ENCODE data around the gene ZNF71.

The ZNF71 gene

DNA sequence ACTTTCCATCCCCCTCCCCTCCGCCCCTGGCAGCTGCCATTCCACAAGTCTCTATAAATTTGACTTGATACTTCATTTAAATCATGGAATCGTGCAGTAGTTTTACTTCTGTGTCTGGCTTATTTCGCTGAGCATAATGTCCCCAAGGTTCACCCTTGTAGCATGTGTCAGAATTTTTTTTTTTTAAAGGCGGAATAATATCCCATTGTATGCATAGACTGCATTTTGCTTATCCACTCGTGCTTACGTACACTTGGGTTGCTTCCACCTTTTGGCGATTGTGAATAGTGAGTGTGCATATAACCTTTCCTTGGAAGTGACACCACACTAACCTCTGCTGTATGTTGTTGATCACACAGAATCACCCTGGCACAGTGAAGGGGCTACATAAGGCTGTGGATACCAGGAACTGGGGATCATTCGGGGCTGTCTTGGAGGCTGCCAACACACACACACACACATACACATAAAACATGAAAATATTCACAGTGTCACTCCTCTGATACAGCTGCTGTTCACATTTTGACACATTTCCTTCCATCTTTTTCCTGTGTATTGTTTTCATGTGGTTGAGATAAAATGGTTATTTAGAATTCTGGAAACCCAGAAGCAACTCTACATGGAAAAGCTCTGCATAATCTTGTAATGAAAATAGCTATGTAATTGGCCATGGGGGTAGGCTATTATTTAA lies 13.3 kb downstream of the ZNF71 start:
- no peak for ATAC-seq
- H3K27ac Mint-ChIP-seq, result no peak overlapping the region
- peaks cover 29% of the 10 kb centered on the region for H3K9me3 Mint-ChIP-seq
- H3K36me3 Mint-ChIP-seq, result peaks cover 7% of the 10 kb centered on the region
- peaks cover 11% of the 10 kb centered on the region for H3K4me1 Mint-ChIP-seq
- no peak for DNase-seq (ENCODE audit: low spot score in 2 of 2)
- H3K4me3 Mint-ChIP-seq, result no peak overlapping the region

DNA sequence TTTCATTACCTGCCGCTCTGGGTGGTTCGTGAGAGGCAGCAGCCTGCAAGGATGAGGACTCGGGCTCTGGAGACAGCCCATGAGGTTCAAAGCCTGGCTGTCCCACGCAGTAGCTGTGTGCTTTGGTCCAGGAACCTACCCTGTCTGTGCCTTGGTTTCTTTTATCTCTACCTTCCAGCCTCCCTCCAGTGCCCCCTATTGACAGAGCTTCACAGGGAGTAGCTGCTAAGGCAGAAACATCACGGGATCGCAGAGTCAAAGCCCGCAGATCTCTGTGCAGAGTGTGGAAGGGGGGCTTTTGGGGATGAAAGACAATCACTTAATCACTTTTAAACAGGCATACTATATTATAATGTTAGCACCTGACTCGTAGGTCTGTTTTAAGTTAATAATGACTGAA lies 16.2 kb downstream of the ZNF71 start:
- DNase-seq (ENCODE audit: low spot score in 2 of 2) (no peak), ATAC-seq (no peak)
- Mint-ChIP-seq H3K27ac (no peak overlapping the region), H3K4me1 (peaks cover 11% of the 10 kb centered on the region), H3K36me3 (peaks cover 25% of the 10 kb centered on the region), H3K9me3 (peaks cover 33% of the 10 kb centered on the region), H3K4me3 (no peak overlapping the region)

DNA sequence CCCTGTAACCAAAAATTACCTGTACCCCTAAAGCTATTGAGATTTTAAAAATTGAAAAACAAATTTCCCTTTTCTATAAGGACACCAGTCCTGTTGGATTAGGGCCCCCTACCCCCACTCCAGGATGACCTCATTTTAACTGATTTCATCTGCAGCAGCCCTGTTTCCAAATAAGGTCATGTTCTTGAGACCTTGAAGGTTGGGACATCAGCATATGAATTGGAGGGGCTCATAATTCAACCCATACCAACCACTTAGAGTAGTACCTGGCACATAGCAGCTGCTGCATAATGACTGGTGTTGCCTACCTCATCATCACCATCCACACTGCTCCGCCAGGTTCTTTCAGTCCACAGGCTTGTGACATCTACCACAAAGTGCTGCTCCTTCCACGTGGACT lies 17.6 kb downstream of the ZNF71 start:
- H3K27ac Mint-ChIP-seq, result no peak overlapping the region
- peaks cover 17% of the 10 kb centered on the region for H3K4me1 Mint-ChIP-seq
- H3K9me3 Mint-ChIP-seq, result peaks cover 38% of the 10 kb centered on the region
- no peak overlapping the region for H3K4me3 Mint-ChIP-seq
- H3K36me3 Mint-ChIP-seq, result peaks cover 25% of the 10 kb centered on the region
- ATAC-seq, result no peak
- no peak for DNase-seq (ENCODE audit: low spot score in 2 of 2)

DNA sequence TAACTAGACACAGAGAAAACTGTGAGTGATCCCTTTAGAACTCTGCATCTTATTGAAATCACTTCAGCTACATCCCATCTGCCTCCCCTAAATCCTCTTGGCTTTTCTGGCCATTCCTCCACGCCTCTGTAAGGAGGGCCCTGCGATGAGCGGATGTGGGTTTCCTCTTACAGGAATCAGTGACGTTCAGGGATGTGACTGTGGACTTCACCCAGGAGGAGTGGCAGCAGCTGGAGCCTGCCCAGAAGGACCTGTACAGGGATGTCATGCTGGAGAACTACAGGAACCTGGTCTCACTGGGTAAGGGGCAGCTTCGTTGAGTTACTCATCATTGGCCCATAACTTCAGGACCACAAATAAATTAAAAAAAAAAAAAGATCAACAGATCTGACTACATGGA lies 18.5 kb downstream of the ZNF71 start:
- DNase-seq (ENCODE audit: low spot score in 2 of 2) (no peak), ATAC-seq (no peak)
- Mint-ChIP-seq H3K4me1 (peaks cover 17% of the 10 kb centered on the region), H3K36me3 (peaks cover 25% of the 10 kb centered on the region), H3K27ac (no peak overlapping the region), H3K4me3 (no peak overlapping the region), H3K9me3 (peaks cover 35% of the 10 kb centered on the region)

DNA sequence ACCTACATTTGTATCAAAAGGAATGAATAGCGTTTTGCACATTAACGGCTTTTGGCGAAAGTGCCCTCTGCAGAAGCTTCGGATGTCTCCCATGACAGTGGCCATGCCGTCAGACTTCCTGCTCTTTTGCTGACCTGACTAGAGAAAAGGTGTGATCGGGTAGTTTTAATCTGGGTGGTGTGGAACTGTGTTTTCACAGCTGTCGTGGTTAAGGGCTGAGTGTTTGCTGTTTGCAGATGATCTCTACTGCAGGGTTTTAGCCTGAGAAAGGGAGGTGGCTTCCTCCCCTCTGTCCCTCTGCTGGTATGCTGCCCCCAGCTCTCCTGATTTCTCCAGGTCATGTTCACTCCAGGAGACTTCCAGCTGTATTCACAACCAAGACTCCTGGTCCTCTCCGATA lies 22.4 kb downstream of the ZNF71 start:
- Mint-ChIP-seq H3K4me3 (no peak overlapping the region), H3K27ac (no peak overlapping the region), H3K9me3 (peaks cover 29% of the 10 kb centered on the region), H3K4me1 (peaks cover 12% of the 10 kb centered on the region), H3K36me3 (peaks cover 36% of the 10 kb centered on the region)
- DNase-seq (ENCODE audit: low spot score in 2 of 2) (no peak), ATAC-seq (no peak)

DNA sequence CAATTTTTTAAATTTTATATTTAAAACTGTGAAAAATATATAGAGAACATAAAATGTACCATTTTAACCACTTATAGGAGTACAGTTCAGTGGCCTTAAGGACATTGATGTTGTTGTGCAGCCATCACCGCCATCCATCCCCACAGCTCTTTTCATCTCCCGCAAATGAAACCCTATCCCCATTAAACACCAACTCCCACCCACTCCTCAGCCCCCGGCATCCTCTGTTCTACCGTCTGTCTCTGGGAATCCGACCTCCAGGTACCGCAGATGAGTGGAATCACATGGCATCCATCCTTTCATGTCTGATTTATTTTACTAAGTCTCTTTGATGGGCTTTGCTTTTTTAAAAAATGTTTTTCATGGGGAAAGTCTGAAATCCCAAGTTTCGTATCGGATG lies 24.0 kb downstream of the ZNF71 start:
- H3K4me1 Mint-ChIP-seq, result peaks cover 5% of the 10 kb centered on the region

DNA sequence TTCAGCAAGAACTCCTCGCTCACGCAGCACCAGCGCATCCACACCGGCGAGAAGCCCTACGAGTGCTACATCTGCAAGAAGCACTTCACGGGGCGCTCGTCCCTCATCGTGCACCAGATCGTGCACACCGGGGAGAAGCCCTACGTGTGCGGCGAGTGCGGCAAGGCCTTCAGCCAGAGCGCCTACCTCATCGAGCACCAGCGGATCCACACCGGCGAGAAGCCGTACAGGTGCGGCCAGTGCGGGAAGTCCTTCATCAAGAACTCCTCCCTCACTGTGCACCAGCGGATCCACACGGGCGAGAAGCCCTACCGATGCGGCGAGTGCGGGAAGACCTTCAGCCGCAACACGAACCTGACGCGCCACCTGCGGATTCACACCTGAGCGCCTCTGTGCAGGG lies 27.3 kb downstream of the ZNF71 start:
- Mint-ChIP-seq H3K9me3 (peaks cover 8% of the 10 kb centered on the region), H3K4me3 (no peak overlapping the region), H3K27ac (no peak overlapping the region), H3K4me1 (no peaks in the 10 kb centered on the region), H3K36me3 (peaks cover 31% of the 10 kb centered on the region)
- no peak for ATAC-seq
- DNase-seq (ENCODE audit: low spot score in 2 of 2), result no peak

More for the DNA sequence above, 24.0 kb downstream of the ZNF71 start:
- H3K4me3 Mint-ChIP-seq, result no peak overlapping the region
- DNase-seq (ENCODE audit: low spot score in 2 of 2) (no peak), ATAC-seq (no peak)
- no peak overlapping the region for H3K27ac Mint-ChIP-seq
- H3K36me3 Mint-ChIP-seq, result peaks cover 36% of the 10 kb centered on the region
- H3K9me3 Mint-ChIP-seq, result peaks cover 20% of the 10 kb centered on the region

DNA sequence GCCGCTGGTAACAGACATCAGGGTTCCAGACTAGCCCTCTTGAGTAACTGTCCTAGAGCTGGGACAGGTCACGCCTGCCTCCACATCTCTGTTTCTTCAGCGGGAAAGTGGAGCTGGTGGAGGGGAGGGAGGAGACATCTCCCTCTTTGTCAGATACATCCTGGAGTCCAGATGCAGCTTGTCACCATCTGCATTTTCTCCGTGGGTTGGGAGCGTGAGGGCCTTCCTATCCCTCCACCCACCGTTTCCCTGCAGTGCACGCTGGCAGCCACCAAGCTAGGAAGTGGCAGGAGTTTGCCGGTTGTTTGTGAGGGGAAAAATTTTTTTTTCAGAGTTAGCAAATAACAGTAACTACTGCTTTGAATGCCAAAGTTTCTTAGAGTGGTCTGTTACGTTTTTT lies 27.9 kb downstream of the ZNF71 start:
- H3K27ac Mint-ChIP-seq, result no peak overlapping the region
- no peaks in the 10 kb centered on the region for H3K4me1 Mint-ChIP-seq
- DNase-seq (ENCODE audit: low spot score in 2 of 2), result no peak
- no peak for ATAC-seq
- H3K36me3 Mint-ChIP-seq, result peaks cover 34% of the 10 kb centered on the region
- H3K9me3 Mint-ChIP-seq, result peaks cover 11% of the 10 kb centered on the region
- no peak overlapping the region for H3K4me3 Mint-ChIP-seq

DNA sequence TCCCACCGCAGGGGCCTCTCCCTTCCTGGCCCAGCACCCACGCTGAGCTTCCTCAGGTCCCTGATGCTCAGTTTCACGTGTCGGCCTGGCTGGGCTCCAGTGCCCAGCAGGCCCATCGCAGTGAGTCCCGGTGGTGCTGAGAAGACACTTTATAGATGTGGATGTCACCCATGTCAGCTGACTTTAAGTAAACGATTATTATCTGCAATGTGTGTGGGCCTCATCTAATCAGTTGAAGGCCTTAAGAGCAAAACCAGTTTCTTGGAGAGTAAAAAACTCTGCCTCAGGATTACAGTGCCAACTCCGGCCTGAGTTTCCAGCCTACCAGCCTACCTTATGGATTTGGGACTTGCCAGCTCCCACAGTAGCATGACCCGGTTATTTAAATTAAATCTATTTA lies 30.6 kb downstream of the ZNF71 start:
- ATAC-seq, result no peak
- H3K9me3 Mint-ChIP-seq, result peaks cover 17% of the 10 kb centered on the region
- no peak overlapping the region for H3K27ac Mint-ChIP-seq
- H3K4me1 Mint-ChIP-seq, result no peaks in the 10 kb centered on the region
- H3K4me3 Mint-ChIP-seq, result no peak overlapping the region
- DNase-seq (ENCODE audit: low spot score in 2 of 2), result no peak
- H3K36me3 Mint-ChIP-seq, result peaks cover 34% of the 10 kb centered on the region

DNA sequence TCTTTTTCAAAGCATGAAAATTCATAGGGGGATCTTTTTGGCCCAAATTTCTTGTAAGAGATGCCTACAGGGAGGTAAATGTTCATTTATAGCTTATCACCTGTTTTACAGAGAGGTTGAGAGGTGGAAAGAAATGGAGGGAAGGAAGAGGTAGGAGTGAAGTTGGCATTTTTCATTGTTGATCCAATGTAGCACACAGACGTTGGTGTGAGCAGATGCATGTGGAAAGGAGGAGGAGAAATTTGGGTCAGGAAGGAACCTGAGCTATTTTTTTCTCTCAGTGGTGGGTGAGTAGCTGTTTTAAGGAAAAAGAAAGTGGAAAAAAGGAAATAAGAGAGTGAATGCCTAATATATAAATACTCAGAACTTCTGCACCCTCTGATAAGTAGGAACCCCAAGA lies 37.9 kb downstream of the ZNF71 start:
- Mint-ChIP-seq H3K36me3 (no peaks in the 10 kb centered on the region), H3K4me3 (no peak overlapping the region), H3K27ac (no peak overlapping the region), H3K4me1 (no peaks in the 10 kb centered on the region), H3K9me3 (peaks cover 25% of the 10 kb centered on the region)
- no peak for ATAC-seq
- no peak for DNase-seq (ENCODE audit: low spot score in 2 of 2)

DNA sequence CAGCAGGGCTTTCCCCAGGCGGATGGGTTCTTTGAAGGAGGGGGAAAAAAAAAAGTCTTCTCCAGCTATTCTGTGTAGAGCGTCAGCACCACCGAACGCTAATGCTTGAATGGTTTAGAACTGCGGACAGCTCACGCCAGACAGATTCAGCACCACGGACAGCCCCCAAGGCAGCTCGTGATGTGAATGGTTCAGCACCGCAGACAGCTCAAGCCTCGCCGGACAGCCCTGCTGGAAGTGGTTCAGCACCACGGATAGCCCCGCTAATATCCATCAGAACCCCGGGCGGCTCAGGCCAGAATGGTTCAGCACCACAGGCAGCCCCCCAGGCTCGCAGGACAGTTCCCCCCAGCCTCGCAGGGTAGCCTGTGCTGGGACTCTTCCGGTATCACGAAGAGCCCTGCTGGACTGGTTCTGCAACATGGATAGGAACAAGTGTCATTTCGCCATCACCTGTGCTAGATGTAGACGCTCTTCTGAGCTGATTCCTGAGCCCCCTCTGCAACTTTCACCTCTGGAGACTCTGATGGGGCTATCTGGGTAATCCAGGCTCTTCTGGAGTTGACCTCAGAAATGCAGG lies 43.0 kb downstream of the ZNF71 start:
- DNase-seq (ENCODE audit: low spot score in 2 of 2) (peak; percentile 6 to 59), ATAC-seq (no peak)
- Mint-ChIP-seq H3K9me3 (peaks cover 31% of the 10 kb centered on the region), H3K36me3 (no peaks in the 10 kb centered on the region), H3K27ac (no peak overlapping the region), H3K4me3 (no peak overlapping the region), H3K4me1 (no peaks in the 10 kb centered on the region)

DNA sequence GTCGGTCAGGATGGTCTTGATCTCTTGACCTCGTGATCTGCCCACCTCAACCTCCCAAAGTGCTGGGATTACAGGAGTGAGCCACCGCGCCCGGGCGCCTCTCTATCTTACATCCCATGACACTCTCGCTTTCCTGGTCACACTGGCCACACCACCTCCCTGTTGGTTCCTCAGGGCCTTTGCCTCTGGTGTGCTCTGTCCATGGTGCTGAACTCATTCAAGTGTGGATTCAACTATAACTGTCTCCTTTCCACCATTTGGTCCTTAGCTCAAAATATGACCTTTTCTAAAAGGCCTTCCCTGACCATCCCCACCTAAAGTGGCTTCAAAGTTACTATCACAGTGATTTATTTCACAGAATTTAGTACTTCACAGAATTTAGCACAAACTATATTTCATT lies 44.1 kb downstream of the ZNF71 start:
- H3K36me3 Mint-ChIP-seq, result no peaks in the 10 kb centered on the region
- peaks cover 28% of the 10 kb centered on the region for H3K9me3 Mint-ChIP-seq
- H3K4me1 Mint-ChIP-seq, result no peaks in the 10 kb centered on the region
- no peak overlapping the region for H3K27ac Mint-ChIP-seq
- no peak overlapping the region for H3K4me3 Mint-ChIP-seq
- no peak for DNase-seq (ENCODE audit: low spot score in 2 of 2)
- no peak for ATAC-seq

DNA sequence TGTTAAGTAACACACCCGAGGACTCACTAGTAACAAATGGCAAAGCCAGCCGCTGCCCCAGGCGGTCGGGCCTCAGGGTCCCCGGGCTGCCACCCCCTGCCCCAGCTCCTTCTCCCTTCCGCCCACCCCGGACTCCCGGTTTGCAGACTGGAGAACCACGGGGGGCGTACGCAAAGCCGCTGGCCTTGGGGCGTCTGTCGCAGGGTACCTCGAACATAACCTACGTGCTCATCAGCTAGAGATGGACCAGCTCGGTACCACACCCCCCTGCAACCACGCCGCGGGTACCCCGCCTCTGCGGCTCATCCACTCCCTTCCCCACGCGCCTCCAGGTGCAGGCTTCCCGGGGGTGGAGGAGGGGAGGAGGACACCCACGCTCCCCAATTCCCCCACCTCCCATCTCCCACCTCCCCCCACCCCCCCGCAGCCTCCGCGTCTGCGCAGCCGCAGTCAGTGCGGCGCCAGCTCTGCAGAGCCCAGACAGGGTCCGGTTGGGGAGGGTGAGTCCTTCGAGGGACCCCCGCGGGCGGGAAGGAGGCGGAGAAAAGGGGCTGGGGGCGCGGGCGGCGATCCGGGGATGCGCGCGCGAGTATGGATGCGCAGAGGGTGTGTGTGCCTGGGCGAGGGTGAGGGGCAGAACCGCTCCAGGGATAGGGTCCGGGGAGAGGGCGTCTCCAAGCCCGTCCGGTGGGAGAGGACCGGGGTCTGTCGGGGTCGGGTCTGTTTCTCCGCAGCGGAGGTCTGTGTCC lies 47.8 kb downstream of the ZNF71 start, which contains the start of gene SMIM17:
TSS of gene SMIM17 (plus strand) at position 449 of the 749 bp plus-strand sequence. CDS start 2,509 bp downstream, outside the sequence.
- no peak for DNase-seq (ENCODE audit: low spot score in 2 of 2)
- no peak for ATAC-seq
- H3K27ac Mint-ChIP-seq, result no peak within 1 kb of the TSS
- no peaks in the 10 kb centered on the region for H3K4me1 Mint-ChIP-seq
- no peak within 1 kb of the TSS for H3K4me3 Mint-ChIP-seq
- H3K36me3 Mint-ChIP-seq, result no peaks in the 10 kb centered on the region
- H3K9me3 Mint-ChIP-seq, result peaks cover 40% of the 10 kb centered on the region

DNA sequence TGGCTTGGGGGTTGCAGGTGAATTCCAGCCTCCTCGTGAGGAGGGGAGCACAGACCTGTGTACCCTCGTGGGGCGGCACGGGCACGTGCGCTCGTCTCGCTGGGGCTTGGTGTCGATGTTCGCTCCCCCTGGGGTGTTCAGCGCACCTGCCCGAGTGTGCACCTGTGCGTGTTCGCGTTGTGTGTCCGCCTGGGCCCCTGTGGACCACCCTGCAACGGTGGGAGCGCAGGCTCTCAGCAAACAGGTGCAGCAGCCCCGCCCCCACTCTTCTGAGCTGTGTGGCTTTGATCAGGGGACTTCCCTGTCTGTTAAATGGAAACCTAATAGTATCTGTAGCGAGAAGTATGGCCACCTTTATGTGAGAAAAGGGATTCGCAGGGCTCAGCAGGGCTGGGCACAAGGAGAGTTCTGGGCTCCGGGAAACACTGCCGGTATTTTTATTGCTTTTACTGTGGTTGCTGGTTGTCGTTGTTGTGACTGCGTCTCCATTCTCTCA lies 48.4 kb downstream of the ZNF71 start:
- ATAC-seq (no peak), DNase-seq (ENCODE audit: low spot score in 2 of 2) (no peak)
- no peak overlapping the region for H3K27ac Mint-ChIP-seq
- no peak overlapping the region for H3K4me3 Mint-ChIP-seq
- H3K36me3 Mint-ChIP-seq, result no peaks in the 10 kb centered on the region
- peaks cover 43% of the 10 kb centered on the region for H3K9me3 Mint-ChIP-seq
- H3K4me1 Mint-ChIP-seq, result no peaks in the 10 kb centered on the region

DNA sequence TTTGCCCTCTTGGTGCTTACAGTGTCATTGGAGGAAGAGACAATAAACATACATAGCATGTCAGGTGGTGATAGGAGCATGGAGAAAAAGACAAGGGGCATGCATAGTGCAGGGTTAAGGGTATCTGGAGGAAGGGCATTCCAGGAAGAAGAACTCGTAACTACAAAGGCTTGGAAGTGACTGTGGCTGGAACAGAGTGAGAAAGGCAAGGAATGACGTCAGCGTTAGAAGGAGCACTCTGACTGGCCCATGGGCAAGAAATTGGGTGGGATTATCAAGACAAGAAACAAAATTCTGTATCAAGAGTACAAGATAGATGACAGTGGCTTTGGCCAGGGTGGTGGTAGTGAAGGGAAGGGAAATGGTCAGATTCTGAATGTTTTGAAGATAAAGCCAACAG lies 59.0 kb downstream of the ZNF71 start:
- Mint-ChIP-seq H3K4me1 (no peaks in the 10 kb centered on the region), H3K4me3 (no peak overlapping the region), H3K9me3 (peaks cover 18% of the 10 kb centered on the region), H3K27ac (no peak overlapping the region), H3K36me3 (no peaks in the 10 kb centered on the region)
- DNase-seq (ENCODE audit: low spot score in 2 of 2) (no peak), ATAC-seq (no peak)

Measured in stimulated activated effector memory CD8-positive, alpha-beta T cell treated with anti-CD3 and anti-CD28 coated beads, Interleukin-12 subunit alpha, Interleukin-12 subunit beta, amount 100 ng/mL, for 72 hours (primary cell).